Chondrocyte (in vitro differentiated cells): ENCODE data around the gene CXCL12. TPM values are rescaled to one million over a fixed set of nuclear protein-coding genes. Genes with fewer than 3 reads are reported as not detected.

Experiments
- DNase-seq: peaks from one replicate; pipeline ENCODE4 v3.0.0; 2021; ENCODE audit warnings: mixed read lengths, low spot score
- H3K27ac Mint-ChIP-seq: one replicate; pipeline ENCODE4 v1.8.0; 2021; ENCODE audit warnings: mild to moderate bottlenecking, moderate library complexity, mixed read lengths; ENCODE audit not compliant: unreplicated experiment
- H3K27me3 Mint-ChIP-seq: 2 replicates; pipeline ENCODE4 v1.8.0; 2021; ENCODE audit warnings: low read depth, mixed read lengths
- H3K36me3 Mint-ChIP-seq: 2 replicates; pipeline ENCODE4 v1.8.0; 2021; ENCODE audit warnings: low read depth, mixed read lengths
- H3K4me1 Mint-ChIP-seq: 2 replicates; pipeline ENCODE4 v1.8.0; 2021; ENCODE audit warnings: low read depth, mild to moderate bottlenecking, mixed read lengths
- H3K4me3 Mint-ChIP-seq: one replicate; pipeline ENCODE4 v1.8.0; 2021; ENCODE audit warnings: mild to moderate bottlenecking, moderate library complexity, mixed read lengths; ENCODE audit not compliant: unreplicated experiment
- H3K9me3 Mint-ChIP-seq: 2 replicates; pipeline ENCODE4 v1.8.0; 2021; ENCODE audit warnings: low read depth, mixed read lengths
- total RNA-seq: library from RNA; stranded (reverse); gene quantifications from 3 replicates; pipeline ENCODE4 v1.2.1, GENCODE V29; 2021
- TF ChIP-seq, protein P1 (sequence below): fragments of 200-600 bp; sonication (generic); IDR thresholded peaks from 2 replicates; pipeline ENCODE4 v1.5.0; 2021; ENCODE audit warnings: antibody characterized with exemption, mild to moderate bottlenecking, moderate library complexity

CXCL12 gene
- total RNA-seq, 1 donor from 2014 or later, result 65.5 TPM

GRCh38 chr10:44396671-44397191, 11.8 kb upstream of the CXCL12 start:
- TF ChIP-seq, protein P1, sequence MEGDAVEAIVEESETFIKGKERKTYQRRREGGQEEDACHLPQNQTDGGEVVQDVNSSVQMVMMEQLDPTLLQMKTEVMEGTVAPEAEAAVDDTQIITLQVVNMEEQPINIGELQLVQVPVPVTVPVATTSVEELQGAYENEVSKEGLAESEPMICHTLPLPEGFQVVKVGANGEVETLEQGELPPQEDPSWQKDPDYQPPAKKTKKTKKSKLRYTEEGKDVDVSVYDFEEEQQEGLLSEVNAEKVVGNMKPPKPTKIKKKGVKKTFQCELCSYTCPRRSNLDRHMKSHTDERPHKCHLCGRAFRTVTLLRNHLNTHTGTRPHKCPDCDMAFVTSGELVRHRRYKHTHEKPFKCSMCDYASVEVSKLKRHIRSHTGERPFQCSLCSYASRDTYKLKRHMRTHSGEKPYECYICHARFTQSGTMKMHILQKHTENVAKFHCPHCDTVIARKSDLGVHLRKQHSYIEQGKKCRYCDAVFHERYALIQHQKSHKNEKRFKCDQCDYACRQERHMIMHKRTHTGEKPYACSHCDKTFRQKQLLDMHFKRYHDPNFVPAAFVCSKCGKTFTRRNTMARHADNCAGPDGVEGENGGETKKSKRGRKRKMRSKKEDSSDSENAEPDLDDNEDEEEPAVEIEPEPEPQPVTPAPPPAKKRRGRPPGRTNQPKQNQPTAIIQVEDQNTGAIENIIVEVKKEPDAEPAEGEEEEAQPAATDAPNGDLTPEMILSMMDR, result no peak
- Mint-ChIP-seq H3K4me3 (no peak overlapping the region), H3K9me3 (no peaks in the 10 kb centered on the region), H3K27ac (no peak overlapping the region), H3K27me3 (peaks cover 36% of the 10 kb centered on the region), H3K36me3 (peaks cover 3% of the 10 kb centered on the region), H3K4me1 (no peaks in the 10 kb centered on the region)
- no peak for DNase-seq

DNA sequence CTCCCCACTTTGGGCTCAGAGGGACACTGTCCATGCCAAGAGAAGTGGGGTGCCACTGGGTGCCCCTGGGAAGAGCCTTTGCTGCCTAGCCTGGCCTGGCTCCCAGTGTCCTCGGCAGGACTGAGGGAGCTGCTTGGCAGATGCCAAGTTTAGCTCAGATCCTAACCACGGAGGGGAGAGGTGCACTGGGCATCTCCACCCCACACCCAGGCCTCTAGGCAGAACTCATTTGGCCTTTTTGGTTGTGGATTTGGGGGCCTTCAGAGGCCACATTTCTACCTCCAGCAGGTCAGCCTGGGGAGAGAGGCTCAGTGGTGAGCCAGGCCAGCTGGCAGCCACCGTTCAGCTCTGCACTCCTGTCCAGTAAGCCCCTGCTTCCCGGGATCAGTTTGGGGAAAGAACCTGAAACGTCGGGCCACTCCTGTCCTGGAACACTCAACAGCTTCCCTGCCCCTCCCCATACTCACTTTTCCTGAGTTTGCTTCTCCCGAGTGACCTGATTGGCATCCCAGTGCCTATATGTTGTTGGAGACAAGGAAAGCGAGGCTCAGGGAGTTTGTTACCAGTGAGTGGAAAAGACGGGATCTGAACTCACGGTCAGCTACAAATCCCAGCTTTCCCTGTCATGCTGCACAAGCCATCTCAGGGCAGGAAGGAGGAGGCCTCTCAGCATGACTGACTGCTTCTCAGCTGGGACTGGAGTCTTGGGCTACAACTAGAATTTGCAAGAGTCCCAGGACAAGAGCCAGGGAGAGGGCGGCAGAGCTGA, 11.2 kb upstream of the CXCL12 start:
- H3K9me3 Mint-ChIP-seq, result no peaks in the 10 kb centered on the region
- no peak overlapping the region for H3K4me3 Mint-ChIP-seq
- DNase-seq, result no peak
- no peak overlapping the region for H3K27ac Mint-ChIP-seq
- TF ChIP-seq, protein P1, result no peak
- H3K4me1 Mint-ChIP-seq, result no peaks in the 10 kb centered on the region
- peaks cover 3% of the 10 kb centered on the region for H3K36me3 Mint-ChIP-seq
- H3K27me3 Mint-ChIP-seq, result peaks cover 36% of the 10 kb centered on the region

DNA sequence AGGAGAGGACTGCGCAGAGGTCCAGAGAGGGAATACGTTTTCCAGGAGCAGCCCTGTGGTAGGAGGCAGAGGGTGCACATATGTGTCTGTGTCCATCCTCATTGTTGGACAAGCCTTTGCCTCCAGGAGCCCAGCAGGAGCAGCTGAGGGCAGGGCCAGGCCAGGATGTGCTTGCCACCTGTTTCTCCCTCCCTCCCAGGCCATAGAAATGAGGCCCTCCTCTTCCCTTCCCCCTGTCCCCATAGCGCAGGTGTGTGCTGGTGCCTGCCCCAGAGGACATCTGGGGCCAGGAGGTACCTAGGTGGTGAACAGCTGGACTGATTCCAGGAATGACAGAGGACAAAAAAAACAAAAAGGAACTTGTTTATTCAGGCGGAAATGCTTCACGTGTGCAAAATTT, 10.5 kb upstream of the CXCL12 start:
- Mint-ChIP-seq H3K27ac (no peak overlapping the region), H3K4me1 (peaks cover 7% of the 10 kb centered on the region), H3K9me3 (no peaks in the 10 kb centered on the region), H3K4me3 (no peak overlapping the region), H3K36me3 (peaks cover 3% of the 10 kb centered on the region), H3K27me3 (peaks cover 31% of the 10 kb centered on the region)
- TF ChIP-seq, protein P1, result no peak
- DNase-seq, result no peak

DNA sequence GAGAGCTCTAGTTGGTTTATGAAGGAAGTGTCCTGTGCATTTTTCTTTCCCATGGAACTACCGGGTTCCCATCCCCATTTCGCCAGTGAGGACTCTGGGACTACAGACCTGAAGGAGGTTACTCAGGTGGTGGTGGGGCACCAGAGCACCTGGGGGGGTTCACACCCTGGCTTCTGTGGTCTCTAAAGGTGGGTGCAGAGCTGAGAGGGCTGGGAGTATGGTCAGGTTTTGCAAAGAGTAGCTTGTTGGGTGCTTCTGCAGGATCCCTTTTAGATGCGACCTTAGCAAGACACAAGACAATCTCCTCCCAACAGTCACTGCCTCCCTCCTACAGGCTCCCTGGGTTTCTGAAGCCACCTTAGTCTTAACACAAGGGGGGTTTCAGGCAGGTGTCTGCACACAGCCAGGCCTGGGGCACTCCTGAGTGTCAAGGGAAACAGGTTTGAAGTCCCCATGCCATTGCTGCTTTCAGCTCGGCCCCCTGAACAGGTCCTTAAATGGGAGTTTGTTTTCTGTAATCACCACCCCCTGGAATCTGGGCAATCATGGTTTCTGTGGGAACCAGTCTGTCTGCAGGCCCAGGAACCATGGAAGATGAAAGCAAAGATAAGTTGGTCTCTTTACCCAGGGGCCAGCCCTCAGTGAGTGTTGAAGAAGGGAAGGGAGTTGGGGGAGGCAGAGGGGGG, 9.9 kb upstream of the CXCL12 start:
- no peak for DNase-seq
- H3K9me3 Mint-ChIP-seq, result no peaks in the 10 kb centered on the region
- TF ChIP-seq, protein P1, result no peak
- no peak overlapping the region for H3K27ac Mint-ChIP-seq
- peaks cover 8% of the 10 kb centered on the region for H3K4me1 Mint-ChIP-seq
- no peak overlapping the region for H3K4me3 Mint-ChIP-seq
- peaks cover 31% of the 10 kb centered on the region for H3K27me3 Mint-ChIP-seq
- H3K36me3 Mint-ChIP-seq, result peaks cover 3% of the 10 kb centered on the region

DNA sequence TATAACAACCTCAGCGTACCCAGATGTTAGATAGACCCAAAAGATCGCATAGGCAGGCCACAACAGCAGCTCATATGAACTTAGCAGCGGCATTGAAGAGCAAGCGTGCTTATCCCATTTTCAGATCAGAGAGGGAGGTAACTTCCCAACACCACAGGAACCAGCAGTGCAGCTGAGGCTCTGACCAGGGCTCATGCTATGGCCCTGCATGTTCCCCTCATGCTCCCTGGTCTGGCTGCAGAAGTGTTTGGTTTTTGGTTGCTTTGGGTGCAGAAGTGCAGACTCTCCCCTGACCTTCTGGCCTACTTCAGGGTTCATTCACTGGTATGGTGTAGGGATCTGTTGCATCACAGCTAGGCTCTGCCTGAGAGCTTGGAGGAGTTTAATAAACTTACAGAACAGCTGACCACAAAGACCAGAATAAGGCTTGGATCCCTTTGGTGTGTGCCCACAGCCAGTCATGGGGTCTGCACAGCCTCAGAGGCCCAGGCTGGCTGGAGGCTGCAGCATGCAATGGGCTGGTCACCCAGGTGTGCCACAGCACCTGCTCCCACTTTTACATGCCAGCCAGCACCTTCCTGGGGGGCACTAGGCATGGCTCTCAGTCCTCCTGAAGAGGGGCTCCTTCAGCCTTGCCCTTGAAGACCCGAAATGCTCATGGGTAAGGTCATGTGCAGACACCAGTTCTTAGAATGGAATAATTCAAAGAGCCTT, 9.1 kb upstream of the CXCL12 start:
- Mint-ChIP-seq H3K9me3 (no peaks in the 10 kb centered on the region), H3K27ac (no peak overlapping the region), H3K27me3 (peaks cover 27% of the 10 kb centered on the region), H3K4me3 (no peak overlapping the region), H3K36me3 (peaks cover 3% of the 10 kb centered on the region), H3K4me1 (peaks cover 11% of the 10 kb centered on the region)
- TF ChIP-seq, protein P1, result no peak
- no peak for DNase-seq
